ENCODE measurements around the gene SLC43A2.

Gene SLC43A2

DNA sequence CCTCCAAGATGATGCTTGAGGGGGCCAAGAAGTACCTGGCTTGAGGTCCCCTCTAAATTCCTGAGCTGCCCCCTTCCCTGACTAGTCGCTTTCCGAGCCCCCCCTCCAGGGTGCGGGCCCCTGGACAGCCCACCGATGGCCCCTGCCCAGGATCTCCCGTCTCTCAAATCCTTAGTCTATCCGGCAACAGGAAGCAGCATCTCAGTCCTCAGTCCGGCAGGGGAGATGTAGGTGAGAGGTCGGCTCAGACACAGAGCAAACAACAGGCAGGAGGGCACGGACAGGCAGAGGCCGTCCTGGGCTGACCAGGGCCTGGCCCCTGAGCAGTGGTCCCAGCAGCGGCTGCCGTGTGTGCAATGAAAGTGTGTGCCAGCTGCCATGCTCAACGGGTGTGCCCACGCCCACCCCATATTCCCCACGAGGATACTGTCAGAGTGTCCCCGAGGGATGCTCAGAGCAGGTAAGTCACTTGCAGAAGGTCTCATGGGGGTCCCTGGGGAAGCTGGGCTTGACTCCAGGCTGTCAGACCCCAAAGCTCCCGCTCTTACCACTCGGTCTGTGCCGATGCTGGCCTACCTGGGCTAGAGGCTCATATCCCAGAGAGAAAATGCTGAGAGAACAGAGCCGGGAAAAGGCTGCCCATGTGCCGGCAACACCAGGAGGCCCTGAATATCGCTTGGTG, 7.2 kb downstream of the SLC43A2 start:
- DNase-seq = no peak

DNA sequence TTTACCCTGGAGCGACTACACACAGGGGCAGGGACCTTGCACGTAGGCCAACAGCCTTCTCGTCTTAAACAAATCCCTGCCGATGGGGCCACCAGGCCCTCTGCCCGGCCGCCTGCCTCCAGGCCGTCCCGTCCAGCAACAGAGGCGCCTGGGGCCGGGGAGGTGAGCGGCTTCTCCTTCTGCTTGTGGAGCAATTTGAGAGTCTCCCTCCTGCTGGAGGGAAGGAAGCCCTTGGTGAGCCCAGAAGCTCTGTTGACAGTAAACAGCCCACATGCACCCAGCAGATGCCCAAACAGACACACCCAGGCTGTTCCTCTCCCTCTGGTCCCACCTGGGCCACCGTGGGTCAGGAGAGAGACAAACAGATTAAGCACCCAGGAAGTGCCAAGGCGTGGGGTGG, 8.1 kb downstream of the SLC43A2 start:
- DNase-seq = no peak

DNA sequence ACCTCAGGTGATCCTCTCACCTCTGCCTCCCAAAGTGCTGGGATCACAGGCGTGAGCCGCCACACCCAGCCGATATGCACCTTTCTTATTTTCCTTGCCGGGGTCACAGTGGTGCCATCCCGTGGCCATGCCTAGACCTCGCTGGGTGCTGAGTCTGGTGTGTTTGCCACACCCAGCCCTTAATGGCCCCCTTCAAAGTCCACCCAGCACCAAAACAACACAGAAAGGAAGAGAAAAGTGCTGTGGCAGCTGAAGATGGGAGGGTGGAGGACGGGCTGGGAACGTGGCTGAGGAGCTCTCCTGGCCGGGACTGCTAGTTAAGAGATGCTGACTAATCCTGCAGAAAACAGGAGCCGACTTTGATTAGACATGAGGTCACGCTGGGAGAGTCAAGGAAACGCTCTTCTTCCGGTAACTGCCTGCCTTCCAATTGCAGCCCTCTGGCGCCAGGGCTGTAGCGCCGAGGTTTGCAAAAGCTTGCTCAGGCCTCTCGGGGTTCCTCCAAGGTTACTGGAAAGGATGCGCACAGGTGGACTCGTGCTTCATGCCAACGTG, 10.9 kb downstream of the SLC43A2 start:
- no peak for DNase-seq

DNA sequence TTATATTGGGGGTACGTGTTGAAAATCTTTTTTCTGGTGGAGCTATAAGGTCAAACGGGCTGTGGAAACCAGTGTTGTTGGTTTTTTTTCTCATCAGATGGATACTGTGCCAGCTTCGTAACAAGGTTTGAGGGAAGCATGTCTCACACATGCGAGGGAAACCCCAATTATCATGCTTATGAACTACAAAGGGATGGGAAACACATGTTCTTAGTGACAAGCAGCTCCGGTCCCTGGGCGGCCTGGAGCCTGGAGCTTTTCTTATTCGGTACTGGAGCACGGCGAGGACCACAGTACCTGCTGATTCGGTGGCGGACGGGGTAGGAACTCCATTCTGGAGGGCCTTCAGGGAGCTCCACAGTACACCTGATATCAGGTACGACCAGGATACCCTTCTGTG, 12.5 kb downstream of the SLC43A2 start:
- no peak for DNase-seq

DNA sequence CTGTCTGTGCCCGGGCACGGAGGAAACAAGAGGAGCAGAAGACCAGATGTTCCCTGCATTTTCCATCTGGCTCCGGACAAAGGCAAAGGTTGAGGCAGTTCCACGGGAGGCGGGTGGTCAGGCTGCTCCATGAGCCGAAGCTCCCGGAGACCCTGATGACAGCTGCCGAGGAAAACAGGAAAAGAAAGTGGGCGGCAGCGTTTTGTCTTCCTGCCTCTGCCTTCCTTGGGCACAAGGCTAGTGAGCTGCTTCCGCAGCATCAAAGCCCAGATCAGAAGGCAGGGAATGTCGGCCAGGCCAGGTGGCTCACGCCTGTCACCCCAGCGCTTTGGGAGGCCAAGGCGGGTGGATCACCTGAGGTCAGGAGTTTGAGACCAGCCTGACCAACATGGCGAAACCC, 16.2 kb downstream of the SLC43A2 start:
- no peak for DNase-seq

DNA sequence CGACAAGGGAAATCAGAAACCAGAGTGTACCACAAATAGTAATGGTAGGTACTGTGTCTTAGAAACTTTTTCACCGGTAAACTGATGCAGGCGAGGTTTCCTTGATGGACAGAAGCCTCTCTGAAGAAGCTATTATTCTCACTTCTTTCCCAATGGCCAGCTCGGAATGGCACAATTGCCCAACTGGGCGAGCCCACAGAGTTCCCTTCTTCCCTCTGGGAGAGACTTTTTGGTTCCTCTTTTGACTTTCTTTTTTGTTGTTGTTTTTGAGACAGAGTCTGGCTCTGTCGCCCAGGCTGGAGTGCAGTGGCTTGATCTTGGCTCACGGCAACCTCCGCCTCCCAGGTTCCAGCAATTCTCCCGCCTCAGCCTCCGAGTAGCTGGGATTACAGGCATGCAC, 16.9 kb downstream of the SLC43A2 start:
- DNase-seq = no peak

DNA sequence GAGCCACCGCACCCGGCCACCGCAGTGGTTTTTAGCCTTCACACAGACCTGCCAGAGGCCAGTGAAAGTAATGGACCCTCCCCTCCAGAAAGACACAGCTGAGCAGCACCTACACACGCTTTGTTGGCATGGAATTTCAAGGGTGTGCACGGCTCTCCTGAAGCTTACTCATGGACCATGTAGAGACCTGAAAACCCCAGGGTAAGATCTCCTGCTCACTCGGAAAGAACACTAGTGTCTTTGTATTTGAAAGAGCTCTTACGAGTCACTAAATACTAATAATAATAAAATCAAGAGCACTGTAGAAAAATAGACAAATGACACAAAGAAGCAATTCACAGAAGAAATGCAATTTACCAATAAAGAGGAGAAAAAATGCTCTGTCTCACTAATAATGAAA, 20.0 kb downstream of the SLC43A2 start:
- DNase-seq = no peak

DNA sequence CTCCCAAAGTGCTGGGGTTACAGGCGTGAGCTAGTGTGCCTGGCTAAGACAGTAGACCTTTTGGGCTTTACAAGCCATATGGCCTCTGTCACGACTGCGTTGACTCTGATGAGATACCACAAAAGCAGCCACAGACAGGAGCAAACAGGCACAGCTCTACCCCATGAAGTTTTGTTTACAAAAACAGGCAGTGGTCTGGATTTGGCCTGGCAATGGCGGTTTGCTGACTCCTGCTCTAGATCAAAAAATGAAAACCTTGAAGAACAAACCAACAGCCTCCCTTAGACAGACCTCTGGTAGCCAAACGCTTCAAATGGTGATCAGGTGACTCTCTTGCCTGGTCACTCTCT, 20.7 kb downstream of the SLC43A2 start:
- DNase-seq = no peak

DNA sequence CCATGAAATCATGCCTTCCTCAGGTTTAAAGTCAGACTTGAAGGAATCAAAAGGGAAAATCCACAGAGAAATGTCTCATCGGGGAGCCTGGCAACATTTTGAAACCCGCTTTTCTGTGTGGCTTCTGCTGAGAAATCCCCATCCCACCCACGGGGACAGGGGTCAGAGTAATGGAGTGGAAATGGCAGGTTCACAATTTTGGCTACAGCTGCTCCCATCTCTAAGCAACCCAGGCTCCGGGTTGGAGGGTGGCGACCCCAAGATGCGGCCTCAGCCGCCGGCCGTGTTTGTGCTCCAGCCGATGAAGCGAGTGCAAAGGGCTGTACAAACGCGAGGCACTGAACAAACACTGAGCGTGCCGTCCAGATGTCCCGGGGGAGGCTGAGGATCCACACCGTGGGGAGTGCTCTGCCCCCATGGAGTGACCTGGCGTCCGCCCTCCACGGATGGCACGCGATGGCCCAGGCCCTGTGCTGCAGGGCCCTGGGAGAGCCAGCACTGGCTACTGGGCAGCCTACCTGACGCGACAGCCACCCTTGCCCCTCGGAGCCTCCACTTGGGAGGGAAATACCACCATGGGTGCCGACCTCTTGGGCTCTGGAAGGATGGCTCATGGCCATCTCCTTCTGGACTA, 22.2 kb downstream of the SLC43A2 start:
- DNase-seq = peak; percentile 59

DNA sequence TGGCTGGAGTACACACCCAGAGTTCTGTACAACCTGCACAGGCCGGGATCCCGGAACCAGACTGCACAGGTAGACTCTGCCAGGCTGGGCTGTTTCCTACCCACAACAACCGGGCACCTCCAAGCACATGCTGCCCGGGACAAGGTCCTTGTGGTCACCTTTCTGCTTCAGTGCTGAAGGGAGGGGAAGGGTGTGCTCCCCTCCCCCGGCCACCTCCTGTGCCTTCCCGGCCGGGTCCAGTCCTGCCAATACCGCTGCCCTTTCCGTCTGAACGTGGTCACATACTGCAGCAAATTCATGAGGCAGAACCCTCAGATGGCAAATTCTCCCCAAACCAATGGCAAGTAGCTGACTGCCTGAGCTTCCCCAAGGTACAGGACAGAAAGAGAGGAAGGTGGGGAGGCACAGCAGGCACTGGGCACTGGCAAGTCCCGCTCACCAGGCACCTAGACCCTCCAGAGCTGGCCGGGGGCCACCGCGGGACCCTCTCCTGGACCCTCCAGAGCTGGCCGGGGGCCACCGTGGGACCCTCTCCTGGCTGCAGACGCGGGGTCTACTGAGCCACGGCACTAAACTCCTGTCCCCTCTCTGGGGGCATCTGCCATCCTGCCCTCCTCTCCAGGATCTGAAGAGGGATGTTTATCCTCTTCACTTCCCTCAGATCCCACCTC, 22.8 kb downstream of the SLC43A2 start:
- no peak for DNase-seq

DNA sequence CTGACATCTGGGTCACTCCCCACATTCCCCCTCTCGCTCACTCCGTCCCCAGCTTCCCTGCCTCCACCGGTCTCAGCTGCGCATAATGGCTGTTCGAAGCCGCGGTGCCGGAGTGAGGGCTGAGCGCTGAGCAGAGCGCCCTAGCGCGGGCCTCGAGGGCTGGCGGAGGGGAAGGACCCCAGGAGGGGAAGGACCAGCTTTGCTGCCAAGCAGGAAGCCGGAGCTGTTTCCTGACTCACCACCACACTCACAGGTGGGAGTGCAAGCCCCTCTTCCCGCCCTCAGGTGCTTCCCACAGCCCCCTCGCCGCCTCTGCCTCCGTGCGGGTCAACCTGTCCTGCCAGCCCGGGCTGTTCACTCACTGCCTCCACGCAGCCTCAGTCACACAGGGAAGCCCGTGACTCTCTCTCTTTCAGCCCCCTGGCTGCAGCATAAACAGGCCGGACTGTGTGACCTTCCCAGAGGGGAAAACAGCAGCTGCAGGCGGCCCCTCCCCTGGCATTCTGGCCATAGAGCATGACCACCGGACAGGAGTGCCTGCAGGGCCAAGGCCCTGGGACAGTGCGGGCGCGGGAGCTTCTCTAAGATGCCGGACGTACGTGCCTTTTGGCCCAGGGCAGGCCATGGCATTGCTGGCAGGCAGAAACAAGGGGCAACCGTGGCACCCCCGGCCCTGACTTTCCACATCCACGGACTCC, 23.7 kb downstream of the SLC43A2 start:
- no peak for DNase-seq

DNA sequence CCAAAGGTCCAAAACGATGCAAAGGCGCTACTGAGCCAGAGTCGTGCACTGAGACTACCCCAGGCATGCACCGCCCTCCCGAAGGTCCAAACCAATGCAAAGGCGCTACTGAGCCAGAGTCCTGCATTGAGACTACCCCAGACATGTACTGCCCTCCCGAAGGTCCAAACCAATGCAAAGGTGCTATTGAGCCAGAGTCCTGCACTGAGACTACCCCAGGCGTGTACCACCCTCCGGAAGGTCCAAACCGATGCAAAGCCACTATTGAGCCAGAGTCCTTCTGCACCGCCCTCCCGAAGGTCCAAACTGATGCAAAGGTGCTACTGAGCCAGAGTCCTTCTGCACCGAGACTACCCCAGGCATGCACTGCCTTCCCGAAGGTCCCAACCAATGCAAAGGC, 27.1 kb downstream of the SLC43A2 start:
- DNase-seq = no peak

DNA sequence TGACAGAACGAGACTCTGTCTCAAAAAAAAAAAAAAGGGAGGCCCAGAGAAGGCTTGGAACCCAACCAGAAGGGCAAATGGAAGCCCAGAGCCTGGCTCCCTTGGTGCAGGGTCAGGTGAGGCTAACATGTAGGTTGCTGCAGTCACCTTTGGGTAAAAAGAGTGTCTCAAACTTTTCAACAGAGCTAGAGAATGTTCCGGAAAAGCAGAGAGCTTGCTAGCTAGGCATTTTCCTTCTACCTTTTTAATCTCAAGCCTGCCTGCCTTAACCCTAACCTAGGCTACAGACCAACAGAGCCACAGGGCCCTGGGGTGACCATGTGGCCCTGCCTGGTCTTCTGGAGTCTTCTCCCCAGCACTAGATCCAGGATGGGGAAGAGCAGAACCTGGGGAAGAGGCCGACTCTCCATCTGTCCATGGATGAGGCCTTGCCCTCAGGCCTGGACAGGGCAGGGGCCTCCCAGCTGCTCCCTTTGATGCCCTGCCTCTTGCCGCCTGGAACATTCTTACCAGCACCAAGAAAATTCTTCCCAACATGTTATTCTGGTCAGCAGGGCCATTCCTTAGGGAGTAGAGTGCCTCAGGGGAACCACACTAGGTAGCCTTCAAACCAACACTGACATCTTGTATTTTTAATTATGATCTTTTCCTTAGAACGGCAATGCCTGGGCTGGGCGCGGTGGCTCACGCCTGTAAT, 30.1 kb downstream of the SLC43A2 start:
- DNase-seq = no peak

DNA sequence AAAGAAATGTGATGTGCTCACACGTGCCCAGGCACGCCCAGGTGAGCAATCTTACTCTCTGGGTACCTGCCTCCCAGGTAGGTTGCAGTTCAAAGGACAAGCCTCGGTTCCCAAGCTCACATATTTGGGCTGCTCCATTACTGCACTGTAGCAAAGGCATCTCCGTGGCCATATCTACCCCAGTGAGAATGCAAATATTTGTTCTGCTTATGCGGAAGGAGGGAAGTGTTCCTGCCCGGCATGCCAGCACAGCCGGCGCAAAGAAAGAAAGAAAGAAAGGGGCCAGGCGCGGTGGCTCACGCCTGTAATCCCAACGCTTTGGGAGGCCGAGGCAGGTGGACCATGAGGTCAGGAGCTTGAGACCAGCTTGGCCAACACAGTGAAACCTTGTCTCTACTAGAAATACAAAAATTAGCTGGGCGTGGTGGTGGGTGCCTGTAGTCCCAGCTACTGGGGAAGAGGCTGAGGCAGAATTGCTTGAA, 30.7 kb downstream of the SLC43A2 start:
- no peak for DNase-seq

DNA sequence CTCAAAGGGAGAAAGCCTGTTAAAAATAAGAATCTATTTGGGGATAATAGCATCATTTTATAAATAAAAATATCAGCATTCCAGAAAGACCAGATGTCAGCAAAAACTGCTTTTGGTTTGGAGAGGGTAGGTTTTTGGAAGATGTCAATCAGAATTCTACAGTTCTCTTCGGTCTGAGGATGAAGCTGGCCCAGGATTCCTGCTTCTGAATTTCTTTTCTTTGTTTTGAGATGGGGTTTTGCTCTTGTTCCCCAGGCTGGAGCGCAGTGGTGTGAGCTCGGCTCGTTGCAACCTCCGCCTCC, 35.1 kb downstream of the SLC43A2 start:
- no peak for DNase-seq

DNA sequence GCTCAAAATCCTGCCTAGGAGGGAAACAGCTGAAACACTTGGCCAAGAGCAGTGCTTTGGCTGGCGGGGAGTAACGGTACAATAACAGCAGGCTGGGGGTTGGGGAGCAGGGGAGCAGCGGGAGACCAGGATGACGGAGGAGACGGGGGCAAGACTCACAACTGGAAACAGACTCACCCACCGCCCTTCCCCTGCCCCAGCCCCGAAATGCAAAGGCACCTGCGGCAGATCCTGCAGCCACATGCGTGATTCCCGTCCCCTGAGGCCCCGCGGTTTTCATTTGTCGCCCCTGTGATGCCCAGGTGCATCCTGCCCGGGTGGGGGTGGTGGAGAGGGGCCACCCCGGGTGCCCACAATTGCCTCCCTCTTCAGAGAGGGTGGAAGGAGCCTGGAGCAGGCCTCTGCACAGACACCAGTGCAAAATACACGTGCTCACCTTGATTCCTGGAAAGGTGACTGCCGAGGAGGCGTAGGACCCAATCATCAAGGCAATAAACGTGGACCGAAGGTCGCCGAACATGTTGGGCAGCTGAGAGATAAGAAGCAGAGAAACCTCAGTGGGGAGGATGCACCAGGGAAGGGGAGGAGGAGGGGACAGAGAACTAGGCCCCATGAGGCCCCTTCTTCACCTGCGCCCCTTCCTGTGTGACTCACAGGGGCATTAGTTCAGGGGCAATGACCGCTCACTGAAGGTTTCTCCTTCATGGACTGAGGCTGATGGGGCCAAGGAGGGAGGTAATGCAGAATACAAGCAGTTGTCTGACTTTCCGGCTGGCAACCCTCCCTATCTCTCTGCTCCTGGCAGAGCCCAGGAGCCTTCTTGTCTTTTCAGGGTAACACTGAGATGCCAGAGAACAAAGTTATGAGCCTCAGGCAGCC, 35.6 kb downstream of the SLC43A2 start:
- DNase-seq = no peak

DNA sequence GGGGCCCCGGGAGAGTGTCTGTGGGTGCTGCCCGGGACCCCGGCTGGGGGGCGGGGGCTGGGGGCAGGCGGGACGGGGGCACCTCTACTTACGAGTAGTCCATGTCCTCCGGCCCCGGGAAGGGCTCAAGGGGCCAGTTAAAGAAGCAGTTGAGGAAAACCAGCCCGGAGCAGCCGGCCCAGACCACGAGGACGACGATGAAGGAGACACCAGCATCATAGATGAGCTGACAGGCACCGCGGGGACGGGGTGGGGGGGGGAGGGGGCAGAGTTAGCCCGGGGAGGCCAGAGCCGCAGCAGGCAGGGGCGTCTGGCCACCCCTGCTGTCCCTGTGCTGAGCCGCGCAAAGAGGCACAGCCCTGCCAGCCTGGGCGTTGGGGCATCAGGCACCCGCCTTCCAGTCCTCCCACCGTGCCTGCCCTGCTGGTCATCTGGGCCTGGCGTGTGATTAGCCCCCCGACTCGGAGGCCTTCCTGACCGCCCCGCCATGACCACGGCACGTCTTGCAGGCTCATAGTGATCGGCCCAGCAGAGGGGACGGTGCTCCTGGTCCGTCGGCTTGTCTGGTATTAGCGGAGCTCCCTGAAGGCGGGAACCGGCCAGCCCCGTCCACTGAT, 37.1 kb downstream of the SLC43A2 start:
- no peak for DNase-seq

DNA sequence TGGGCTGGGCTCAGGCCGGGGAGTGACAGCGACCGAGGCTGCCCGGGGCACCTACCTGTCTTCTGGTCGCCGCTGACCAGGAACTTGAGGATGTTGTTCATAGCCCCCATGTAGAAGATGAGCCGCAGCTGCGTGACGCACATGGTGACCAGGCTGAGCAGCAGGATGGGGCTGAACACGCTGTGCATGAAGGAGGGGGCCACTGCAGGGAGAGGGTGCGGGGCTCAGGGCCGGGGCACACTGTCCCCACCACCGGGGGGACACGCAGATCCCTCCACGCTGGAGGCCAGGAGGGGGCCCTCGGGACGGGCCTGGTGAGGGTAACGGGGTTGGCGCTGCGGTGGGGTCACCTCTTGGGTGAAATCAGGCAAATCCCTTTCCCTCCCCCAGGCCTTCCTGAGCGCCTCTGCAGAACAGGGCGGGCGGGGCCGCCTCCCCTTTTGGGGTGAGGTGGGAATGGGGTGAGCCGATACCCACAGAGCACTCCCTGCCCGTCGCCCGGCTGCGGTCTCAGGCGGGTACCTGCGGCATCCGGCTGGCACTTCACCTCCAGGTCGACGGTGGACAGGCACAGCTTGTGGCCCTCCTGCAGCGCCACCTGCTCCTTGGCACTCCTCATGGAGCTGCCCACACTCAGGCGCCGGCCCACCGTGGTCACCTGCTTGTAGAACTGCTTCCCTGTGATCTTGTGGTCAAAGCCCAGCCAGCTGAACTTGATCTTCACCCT, 37.7 kb downstream of the SLC43A2 start:
- no peak for DNase-seq

DNA sequence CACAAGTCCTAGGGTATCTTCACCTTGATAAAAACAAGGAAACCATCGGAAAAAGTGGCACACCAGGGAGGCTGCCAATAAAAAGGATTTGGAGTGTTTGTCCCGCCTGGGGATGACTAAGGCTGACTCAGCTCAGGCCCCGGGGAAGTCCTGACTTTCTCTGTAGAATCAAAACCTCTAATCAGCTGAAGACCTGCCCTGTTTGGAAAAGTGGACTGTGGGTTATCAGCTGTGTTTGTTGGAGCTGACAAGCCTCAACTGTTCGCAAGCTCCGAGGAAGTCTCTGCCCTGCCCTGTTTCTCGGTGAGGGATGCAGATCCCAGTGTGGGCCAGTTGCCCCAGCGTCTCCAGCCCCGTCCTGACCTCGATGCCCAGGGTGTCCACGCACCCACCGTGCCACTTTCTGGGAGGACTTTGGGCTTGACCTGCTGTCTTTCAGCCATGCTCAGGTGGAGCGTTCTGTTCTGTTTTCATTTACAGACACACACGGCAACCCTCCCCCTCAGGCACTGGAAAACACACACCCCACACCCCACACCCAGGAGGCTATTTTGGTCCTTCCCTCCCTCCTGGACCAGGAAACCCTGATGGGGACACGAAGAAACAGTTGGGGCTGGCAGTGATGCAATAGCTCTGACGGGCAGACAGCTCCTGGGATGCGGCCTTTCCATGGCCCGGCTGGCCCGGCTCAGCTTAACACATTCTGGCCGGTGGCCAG, 38.4 kb downstream of the SLC43A2 start:
- DNase-seq = peak; percentile 44

Measured in activated CD4-positive, alpha-beta T cell treated with anti-CD3 and anti-CD28 coated beads for 48 hours (primary cell).